T1000 (cell line): ENCODE results near the gene ADIRF.
"Not testable (repeated sequence)": the region's sequence is repeated elsewhere in the genome, so short reads cannot be mapped to it uniquely, and the experiment has no call there.

Experiments
- DNase-seq: peaks from one replicate; lab custom pipeline; 2025; ENCODE audit warnings: mixed read lengths; lab: John Stamatoyannopoulos, UW

The ADIRF gene

GRCh38 chr10:86968271-86968993 lies at the start of gene ADIRF:
Gene ADIRF, plus strand, starts transcription at chr10:86968482. Its CDS starts 63 bp downstream, at chr10:86968545.
- peak; percentile 18 for DNase-seq

- DNase-seq = no peak
These were observed 45.7 kb upstream of the ADIRF start for GRCh38 chr10:86922553-86922961.

- no peak for DNase-seq
These were observed 38.6 kb upstream of the ADIRF start for GRCh38 chr10:86929468-86930380.

GRCh38 chr10:86931872-86932271 lies 36.4 kb upstream of the ADIRF start:
- DNase-seq = no peak

DNA sequence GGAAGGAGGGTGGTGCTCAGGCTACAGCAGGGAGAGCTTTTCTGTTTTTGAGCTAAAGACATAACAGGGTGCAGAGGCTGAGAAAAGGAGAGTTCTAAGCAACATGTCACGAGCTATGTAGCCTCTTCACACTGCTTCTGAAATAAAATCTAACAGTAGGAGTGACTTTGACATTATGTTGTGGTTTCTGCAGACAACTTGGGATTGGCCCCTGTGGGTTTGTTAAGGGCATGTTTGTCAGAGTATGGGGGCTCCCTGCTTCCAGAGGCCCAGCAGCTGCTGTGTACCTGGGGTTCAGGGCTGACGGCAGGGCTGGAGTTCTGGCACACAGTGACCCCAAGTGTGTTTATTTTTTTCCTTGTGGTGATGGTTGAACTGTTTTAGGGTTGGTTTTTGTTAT lies 35.6 kb upstream of the ADIRF start:
- DNase-seq = no peak

DNA sequence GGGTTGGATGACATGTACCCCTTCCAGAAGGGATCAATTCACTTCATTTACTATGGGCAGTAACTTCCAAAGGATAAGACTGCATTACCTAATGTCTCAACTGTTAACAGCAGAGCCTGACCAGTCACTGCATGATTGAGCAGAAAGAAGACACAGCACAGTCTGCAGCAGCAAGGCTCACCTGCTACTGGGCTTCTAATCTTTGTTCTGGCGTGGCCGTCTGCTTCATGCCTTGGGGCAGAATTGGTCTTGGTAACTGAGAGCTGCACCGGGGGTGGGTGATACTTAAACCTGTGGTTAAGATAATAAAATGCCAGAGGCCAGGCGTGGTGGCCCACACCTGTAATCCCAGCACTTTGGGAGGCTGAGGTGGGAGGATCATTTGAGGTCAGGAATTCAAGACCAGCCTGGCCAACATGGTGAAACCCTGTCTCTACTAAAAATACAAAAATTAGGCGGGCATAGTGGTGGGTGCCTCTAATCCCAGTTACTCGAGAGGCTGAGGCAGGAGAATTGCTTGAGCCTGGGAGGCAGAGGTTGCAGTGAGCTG lies 34.0 kb upstream of the ADIRF start:
- not testable (repeated sequence) for DNase-seq

- DNase-seq = no peak
These were observed 31.4 kb upstream of the ADIRF start for GRCh38 chr10:86936661-86937501.

DNA sequence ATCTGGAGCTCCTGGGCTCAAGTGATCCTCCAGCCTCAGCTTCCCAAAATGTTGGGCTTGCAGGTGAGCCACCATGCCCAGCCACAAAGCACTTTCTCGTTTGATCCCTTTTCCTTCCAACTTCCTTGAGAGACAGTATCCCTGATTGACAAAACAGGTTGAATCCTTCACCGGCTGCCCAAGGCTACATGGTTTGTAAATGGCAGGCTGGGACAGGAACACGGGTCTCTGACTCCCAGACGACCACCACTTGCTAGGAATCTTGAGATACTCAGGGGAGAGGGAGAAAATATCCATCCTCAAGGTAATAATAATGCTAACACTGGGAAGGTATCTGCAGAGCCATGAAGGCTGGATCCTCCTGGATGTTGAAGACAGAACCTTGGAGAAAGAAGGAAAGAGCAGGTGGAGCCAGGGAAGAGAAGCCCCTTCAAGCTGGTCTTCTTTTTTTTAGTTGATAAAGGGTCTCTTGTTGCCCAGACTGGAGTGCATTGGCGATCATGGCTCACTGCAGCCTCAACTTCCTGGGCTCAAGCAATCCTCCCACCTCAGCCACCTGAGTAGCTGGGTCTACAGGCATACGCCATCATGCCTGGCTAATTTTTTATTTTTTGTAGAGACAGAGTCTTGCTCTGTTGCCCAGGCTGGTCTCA lies 30.7 kb upstream of the ADIRF start:
- no peak for DNase-seq

DNA sequence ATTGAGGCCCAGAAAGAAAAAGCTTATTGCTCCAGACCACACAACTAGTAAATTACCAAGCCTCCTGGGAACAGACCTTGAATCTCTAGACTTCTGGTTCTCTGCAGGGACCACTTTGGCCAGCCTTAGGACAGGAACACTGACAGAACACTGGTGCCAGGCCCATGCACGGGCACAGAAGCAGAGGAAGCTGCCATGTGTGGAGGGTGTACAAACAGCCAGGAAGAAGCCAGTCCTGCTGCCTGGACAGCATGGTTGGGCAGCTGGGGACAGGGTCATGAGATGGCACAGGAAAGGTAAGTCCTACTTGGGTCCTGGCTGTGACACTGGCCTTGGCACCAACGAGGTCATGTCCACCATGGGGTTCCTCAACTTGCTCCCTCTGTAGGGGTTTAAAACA lies 30.0 kb upstream of the ADIRF start:
- DNase-seq = no peak

DNA sequence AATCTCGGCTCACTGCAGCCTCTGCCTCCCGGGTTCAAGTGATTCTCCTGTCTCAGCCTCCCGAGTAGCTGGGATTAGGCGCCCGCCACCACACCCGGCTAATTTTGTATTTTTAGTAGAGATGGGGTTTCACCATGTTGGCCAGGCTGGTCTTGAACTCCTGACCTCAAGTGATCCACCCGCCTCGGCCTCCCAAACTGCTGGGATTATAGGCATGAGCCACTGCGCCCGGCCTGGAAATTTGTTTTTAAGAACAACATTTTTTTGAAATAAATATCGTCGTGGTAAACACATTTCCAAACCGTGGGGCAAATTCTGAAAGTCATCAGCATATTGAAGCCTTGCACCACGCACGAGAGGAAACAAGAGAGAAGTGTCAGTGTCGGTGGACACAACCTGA lies 28.2 kb upstream of the ADIRF start:
- DNase-seq = not testable (repeated sequence)

GRCh38 chr10:86940677-86941076 lies 27.6 kb upstream of the ADIRF start:
- no peak for DNase-seq

DNA sequence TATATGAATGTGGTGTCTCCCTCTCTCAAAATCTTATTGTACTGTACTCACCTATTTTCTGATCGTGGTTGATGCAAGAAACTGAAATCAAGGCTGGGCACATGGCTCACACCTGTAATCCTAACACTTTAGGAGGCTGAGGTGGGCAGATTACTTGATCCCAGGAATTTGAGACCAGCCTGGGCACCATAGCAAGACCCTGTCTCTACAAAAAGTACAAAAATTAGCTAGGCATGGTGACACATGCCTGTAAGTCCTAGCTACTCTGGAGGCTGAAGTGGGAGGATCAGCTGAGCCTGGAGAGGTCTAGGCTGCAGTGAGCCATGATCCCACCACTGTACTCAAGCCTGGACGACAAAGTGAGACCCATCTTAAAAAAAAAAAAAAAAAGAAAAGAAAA lies 26.9 kb upstream of the ADIRF start:
- no peak for DNase-seq

GRCh38 chr10:86941991-86942421 lies 26.3 kb upstream of the ADIRF start:
- no peak for DNase-seq

DNA sequence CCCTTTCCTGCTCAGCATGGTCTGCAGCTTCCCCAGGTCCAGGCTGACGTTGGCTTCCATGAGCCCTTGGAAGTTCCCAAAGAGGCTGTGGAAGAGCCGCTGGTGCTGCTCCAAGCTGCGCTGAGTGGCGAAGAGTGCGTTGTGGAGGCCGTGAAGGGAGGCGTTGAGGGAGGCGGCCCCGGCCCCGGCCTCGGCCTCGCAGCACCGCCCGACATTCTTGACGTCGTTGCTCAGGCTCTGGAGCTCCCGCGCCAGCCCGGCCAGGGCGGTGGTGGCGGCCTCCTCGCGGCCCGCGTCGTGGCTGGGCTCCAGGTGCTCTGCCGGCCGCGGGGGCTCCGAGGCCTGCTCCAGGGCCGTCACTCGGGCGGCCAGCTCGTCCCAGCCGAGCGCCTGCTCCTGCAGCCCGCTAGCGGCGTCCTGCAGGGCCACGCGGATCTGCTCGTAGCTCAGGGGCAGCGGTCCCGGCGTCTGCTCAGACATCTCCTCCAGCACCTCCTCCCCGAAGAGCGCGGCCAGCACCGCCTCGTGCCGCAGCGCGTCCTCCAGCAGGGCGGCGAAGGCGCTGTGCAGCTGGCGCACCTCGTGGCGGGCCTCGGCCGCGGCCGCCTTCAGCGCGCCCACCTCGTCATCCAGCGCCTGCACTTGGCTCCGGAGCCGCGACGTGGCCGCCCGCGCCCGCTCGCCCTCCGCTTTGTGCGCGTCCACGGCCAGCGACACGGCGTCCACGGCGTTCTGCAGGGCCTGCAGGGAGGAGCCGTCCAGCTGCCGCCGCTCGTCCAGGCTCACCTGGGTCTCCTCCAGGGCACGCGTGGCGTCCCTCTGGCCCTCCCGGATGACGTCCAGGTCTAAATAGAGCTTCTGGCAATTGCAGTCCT lies 25.6 kb upstream of the ADIRF start:
- DNase-seq = no peak

- DNase-seq = no peak
These were observed 24.8 kb upstream of the ADIRF start for GRCh38 chr10:86943316-86944030.

DNA sequence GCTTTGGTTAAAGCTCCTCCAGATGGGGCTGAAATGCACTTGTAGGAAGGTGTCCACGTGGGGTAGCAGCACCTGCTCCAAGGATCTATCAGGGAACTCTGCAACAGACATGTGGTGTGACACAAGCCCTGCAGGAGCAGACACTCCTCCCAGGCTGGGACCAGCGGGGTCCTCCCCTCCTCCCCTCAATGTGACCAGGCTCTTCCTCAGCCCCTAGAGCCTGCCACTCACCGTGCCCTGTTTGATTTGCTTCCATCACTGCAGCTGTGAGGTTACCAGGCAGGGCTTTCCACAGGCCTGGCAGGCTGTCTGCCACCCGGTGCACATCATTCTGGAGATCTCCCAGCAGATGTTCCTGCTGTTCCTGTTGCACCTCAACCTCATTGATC lies 24.3 kb upstream of the ADIRF start:
- no peak for DNase-seq

DNA sequence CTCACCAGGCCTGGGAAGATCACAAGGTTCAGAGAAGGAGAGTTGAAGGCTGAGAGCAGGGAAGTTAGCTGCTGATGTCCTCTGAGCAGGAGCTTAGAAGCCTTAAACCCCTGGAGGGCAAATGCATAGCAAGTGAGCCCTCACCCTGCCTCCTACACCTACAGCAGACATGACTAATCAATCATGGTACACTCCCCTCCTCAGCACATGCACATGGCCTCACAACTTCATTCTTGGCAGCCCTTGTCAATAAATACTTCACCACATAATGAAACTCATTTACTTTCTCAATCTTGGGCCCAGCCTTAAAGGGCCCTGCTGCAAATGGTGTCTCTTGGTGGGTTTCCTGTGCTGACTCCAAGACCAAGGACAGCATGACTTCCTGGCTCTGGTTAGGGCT lies 23.8 kb upstream of the ADIRF start:
- no peak for DNase-seq

DNA sequence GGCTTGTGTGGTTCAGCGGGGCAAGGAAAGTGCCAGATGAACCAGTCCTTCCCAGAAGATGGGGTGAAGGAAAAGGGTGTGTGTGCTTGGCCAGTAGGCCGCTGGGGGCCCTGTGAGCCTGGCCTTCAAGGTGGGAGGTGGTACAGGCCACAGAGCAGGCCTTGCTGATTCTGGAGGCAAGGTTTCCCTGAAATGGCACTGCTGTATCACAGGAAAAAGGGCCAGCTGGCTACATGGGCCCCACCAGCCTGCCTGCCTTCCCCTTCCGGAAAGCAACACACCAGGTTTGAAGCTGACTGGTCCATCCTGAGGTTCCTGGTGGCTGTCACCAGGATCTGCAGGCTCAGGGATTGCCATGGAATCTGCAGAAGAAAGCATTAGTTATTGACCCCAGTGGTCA lies 23.4 kb upstream of the ADIRF start:
- no peak for DNase-seq

- DNase-seq = no peak
These were observed 22.7 kb upstream of the ADIRF start for GRCh38 chr10:86945361-86946212.
